Measurements from ENCODE around the gene COQ5.
A peak's percentile ranks its signal among the peaks of the same experiment; 100 is the strongest.
"Not testable (repeated sequence)": the region's sequence is repeated elsewhere in the genome, so short reads cannot be mapped to it uniquely, and the experiment has no call there.

Gene COQ5

DNA sequence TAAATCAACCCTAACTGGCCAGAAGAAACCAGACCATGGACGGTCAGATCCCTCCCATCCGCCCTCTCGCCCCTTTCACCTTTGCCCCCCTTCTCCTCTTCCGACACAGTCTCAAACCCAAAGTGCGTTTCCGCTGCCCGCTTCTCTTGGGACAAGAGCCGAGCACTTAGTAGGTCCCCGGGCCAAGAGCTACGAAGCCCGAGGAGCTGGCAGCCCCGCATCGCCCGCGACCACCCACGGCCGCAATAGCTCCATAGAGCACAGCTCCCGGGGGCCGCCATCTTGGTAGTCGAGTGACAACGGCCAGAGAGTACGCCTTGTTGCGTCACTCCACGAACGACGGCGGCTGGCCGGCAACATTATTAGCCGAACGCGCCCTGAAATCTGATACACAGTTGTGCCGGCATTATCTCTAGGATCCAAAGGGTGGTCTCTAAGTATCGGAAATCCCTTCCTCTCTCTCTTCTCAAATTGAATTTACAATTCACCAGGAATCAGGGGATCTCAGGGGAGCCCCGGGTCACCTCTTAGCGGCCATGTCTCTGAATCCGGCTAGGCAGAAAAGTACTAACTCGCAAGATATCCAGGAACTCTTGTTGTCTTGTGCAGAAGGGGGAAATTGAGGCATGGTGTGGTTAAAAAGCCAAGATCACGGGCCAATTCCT is at the start of gene COQ5:
Gene COQ5 (minus strand): TSS at position 298 of the 665 bp plus-strand sequence. CDS start 17 bp downstream, at position 281.
- peak; percentile 91 for DNase-seq (ENCODE audit: low read depth)

DNA sequence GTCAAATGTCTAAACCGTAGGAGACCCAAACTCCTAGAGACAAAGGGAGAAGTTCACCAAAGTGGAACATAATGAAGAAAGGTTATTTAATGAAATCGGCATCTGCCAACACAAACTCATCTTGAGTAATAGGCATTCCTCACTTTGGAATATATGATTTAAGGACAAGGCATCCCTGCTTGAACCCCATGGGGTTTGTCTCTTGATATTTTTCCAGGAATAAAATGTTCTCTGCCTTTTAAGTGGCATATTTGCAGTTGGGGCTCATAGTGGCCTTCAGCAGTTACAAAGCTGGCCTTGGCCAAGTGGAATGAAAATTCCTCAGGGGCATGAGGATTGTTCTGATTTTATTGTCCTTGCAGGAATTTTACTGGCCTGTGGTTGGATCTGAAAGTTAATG is 45.1 kb upstream of the COQ5 start:
- DNase-seq (ENCODE audit: low read depth) = no peak

GRCh38 chr12:120573560-120573959 is 44.6 kb upstream of the COQ5 start:
- no peak for DNase-seq (ENCODE audit: low read depth)

- DNase-seq (ENCODE audit: low read depth) = no peak
Observed at GRCh38 chr12:120571299-120571698, 42.3 kb upstream of the COQ5 start.

DNA sequence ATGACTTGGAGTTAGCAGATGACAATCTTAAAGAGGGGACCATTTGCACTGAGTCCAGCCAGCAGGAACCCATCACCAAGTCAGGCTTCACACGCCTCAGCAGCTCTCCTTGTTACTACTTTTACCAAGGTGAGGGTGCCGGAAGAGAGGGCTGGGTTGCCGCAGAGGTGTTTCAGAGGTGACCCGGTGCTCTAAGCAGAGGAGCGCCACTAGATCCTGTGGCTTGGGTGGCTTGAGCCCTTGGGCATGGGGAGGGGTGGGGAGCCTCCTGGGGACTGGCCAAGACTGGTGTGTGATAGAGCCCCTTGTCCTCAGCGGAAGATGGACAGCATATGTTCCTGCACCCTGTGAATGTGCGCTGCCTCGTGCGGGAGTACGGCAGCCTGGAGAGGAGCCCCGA is 34.5 kb upstream of the COQ5 start:
- DNase-seq (ENCODE audit: low read depth) = no peak

- DNase-seq (ENCODE audit: low read depth) = no peak
Observed at GRCh38 chr12:120562906-120563305, 33.9 kb upstream of the COQ5 start.

GRCh38 chr12:120557589-120557988 is 28.6 kb upstream of the COQ5 start:
- no peak for DNase-seq (ENCODE audit: low read depth)

DNA sequence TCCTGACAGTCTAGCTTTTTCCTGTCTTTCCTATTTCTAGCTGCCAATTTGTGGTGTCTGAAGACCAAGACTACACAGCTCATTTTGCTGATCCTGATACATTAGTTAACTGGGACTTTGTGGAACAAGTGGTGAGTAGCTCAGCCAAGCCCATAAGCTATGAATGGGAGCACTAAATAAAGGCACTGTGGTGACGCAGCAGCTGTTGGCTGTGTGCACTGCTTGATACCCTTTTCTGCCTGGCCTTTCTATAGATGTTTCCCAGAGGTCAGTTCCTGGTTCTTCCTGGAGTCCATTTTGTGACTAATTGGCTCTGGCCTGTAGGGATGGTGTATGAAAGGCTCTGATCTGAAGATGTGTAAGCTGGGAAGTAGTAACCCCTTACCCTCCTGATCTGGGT is 25.7 kb upstream of the COQ5 start:
- no peak for DNase-seq (ENCODE audit: low read depth)

DNA sequence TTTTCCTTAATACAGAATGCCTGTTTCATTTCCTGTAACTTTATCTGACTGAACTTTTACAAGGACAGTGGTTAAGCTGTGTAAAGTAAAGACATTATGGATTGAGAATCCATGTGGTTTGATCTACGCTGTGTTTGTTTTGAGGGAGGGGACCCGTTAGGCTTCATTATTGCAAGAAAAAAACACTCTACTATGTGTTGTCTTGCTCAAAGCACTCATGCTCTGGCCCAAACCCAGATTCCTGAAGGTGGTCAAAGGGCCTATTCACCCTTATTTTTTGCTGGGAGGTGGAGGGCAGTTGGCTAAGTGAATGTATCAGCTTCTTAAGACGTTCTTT is 17.1 kb upstream of the COQ5 start:
- DNase-seq (ENCODE audit: low read depth) = no peak

DNA sequence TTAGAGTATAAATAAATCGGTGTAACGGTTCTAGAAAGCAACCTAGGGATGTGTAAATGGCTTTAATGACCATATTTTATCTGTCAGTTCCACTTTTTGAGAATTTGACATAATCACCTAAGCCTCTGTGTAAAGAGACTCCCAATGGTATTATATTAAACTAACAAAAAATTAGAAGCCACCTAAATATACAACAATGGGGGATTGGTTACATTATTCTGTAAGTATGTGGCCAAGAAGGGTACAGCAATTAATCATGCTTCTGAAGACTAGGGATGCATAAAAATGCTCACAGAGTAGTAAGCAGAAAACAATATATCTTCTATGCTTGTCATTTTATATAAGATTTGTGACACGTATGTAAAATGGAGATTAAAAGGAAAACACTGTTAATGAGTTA is 15.7 kb upstream of the COQ5 start:
- no peak for DNase-seq (ENCODE audit: low read depth)

GRCh38 chr12:120542166-120542565 is 13.2 kb upstream of the COQ5 start:
- no peak for DNase-seq (ENCODE audit: low read depth)

DNA sequence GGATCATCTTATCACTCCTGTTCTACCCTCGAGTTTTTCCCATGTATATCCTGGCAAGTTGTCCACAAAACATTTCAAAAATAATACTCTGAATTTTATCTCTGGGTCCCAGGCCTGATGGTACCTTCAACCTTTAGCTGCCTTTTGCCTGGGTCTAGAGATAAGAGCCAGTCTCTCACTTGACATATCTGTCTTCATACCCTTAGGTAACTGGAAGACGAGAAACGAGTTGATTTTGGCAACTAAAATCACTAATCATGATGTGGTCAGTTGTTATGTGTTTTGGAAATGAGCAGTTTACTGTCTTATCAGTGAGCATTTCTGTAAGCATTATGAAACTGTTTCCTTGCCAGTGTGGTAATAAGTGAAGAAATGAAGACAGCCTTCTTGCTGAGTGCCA is 11.5 kb upstream of the COQ5 start:
- no peak for DNase-seq (ENCODE audit: low read depth)

GRCh38 chr12:120539303-120539702 is 10.3 kb upstream of the COQ5 start:
- peak; percentile 73 for DNase-seq (ENCODE audit: low read depth)

GRCh38 chr12:120538281-120539156 is 9.6 kb upstream of the COQ5 start:
- peak; percentile 77 for DNase-seq (ENCODE audit: low read depth)

DNA sequence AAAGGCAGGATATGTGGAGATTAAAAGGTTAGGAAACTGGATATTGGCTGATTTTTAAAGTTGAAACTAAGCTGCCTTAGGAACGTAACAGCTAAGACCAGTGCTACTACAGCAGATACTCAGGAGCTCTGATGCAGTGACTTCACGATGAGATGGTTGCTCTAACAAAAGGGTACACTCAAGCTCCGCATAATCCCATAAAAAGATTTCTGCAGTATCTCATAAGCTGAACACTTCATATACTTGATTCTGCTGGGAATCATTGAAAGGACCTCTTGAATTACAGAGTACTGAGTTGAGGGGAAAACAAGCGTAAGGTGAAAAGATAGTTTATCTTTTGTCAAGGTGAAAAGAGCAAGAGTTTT is 8.9 kb upstream of the COQ5 start:
- no peak for DNase-seq (ENCODE audit: low read depth)

DNA sequence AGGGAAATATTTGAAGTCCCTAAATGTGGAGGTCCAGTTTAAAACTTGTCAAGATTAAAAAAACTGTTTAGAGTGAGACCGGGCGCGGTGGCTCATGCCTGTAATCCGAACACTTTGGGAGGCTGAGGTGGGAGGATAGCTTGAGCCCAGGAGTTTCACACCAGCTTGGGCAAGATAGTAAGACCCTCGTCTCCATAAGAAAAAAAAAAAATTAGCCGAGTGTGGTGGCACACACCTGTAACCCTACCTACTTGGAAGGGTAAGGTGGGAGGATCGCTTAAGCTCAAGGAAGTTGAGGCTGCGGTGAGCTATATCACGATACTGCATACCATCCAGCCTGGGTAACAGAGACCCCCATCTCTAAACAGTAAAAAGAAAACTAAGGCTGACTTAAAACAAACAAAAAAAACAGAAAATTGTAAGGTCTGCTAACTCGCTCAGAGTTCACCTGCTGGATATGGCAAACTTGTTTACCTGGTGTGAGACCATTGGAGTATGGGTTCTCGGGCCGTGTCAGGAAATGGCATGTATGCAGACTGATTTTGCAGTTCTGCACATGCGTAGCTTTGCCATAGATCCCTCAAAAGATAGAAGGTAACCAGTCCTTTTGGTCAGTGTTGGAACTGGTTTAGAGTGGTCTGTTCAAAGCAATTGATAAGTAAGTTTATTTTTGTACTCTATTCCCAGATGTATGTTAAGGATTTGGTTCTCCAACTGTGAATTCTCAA is 7.3 kb upstream of the COQ5 start:
- DNase-seq (ENCODE audit: low read depth) = no peak

DNA sequence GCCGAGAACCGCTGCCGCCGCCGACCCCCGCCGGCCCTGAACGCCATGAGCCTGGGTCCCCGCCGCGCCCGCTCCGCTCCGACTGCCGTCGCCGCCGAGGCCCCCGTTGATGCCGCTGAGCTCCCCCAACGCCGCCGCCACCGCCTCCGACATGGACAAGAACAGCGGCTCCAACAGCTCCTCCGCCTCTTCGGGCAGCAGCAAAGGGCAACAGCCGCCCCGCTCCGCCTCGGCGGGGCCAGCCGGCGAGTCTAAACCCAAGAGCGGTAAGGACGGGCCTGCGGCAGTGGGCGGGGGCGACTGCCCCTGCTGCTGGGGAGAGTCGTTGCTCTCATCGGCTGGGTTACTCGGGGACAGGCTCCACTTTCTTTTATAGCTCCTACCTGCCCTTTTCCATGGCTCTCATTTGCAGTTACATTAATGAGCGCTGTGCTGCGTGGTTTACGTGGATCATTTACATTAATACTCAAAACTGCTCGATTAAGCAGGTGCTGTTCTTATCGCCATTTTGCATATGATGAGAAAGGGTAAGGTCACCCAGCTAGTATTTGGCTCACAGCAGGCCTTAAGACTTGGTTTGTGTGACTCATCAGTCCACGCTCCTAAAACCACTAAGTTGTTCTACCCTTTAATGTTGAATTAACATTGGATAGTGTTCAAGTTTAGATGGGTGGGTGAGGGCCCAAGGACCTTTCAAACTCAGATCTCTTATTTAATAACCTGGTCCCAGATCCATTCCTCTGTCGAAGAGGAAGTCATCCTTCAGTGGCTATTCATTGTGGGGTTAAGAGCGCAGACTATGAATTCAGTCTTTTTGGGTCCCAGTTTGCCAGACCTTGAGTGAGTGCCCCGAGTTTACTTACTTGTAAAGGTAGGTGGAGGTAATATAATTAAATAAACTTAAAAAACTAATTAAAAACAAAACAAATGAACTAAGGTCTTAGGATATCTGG is 6.0 kb upstream of the COQ5 start:
- DNase-seq (ENCODE audit: low read depth) = peak; percentile 90

DNA sequence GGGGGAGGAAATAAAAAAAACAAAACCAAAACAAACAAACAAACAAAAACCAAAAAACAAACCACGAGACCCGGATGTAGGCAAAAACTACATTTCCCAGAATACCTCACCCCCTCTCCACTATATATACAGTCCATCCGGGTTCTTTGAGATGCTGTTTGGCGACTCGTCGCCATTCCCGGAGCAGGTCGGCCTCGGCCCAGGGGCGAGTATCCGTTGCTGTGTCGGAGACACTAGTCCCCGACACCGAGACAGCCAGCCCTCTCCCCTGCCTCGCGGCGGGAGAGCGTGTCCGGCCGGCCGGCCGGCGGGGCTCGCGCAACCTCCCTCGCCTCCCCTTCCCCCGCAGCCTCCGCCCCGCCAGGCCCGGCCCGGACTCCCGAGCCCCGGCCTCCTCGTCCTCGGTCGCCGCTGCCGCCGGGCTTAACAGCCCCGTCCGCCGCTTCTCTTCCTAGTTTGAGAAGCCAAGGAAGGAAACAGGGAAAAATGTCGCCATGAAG is 5.3 kb upstream of the COQ5 start, which contains the start of gene RNF10:
Gene RNF10 (plus strand): TSS at position 154 of the 500 bp plus-strand sequence. CDS start 456 bp downstream, outside the sequence.
- peak; percentile 91 for DNase-seq (ENCODE audit: low read depth)

DNA sequence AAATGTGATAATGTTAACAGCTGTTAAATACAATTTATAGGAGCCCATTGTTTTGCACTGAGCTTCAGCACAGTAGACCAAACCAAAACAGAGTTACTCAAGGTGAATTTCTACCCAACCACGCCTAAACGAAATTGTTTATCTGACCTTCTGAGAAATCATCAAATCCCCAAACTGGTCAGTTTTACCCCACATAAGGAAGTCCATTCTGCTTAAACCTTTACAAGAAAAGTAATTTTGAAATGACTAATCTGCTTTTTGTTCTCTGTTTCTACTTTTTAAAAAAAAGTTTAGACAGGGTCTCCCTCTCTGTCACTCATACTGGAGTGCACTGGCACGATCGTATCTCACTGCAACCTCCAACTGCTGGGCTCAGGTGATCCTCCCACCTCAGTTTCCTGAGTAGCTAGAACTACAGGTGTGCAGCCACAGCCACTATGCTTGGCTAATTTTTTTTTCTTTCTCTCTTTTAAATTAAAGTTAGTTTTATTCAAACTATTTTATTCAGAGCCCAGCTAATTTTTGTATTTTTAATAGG is 3.8 kb upstream of the COQ5 start:
- DNase-seq (ENCODE audit: low read depth) = no peak

GRCh38 chr12:120530418-120530761 is 1.4 kb upstream of the COQ5 start:
- not testable (repeated sequence) for DNase-seq (ENCODE audit: low read depth)

All from ELR (cell line).